ENCODE results near the gene IRS2. TPM values are rescaled to one million over a fixed set of nuclear protein-coding genes. Genes with fewer than 3 reads are reported as not detected.
A peak's percentile ranks its signal among the peaks of the same experiment; 100 is the strongest.

Gene IRS2
- total and polyA plus RNA-seq, 2 experiments from 2014 or later = 3.4 to 7.7 TPM

DNA sequence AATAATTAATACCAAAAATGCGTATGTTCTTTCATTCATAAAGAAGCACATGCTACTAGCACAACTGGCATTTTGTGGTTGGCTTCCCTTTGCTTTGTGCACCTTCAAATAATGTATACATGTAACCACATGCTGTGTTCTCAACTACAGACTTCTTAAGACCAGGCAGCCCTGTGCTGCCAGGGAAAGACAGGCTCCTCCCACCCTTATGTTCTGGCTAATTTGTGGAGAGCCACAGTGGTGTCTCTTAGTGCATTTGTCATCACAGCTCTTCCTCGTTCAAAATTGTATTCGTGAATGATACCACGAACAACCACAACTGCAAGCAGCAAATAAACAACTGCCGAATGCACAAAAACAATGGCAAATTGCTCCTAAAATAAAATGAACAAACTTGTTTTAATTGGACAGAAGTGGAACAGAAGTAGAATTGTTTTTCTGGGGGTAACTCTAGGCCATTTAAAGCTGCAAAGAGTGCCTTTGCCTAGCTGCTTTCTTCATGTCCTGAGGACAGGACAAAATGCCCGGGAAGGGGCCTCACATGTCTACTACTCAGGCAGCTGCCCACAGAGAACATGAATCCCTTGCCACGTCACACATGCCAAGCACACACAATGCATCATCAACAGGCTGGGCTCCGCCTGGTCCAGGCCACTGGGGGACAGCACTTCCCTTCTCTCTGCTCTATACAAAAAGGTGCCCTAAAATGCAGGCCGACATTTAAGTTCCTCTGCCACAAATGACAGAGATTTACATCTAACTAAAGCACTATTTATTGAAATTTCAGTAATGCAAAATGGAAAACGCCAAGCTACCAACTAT lies 21.7 kb downstream of the IRS2 start:
- TF ChIP-seq EZH2 (IDR thresholded peaks at IDR 0.05; ENCODE audit: insufficient read depth, poor library complexity, severe bottlenecking) (no peak), EZH2phosphoT487 (IDR thresholded peaks at IDR 0.05; ENCODE audit: insufficient read depth, low read depth) (no peak)
- Histone ChIP-seq H3K9me2 (ENCODE audit: insufficient read depth) (no peaks in the 10 kb centered on the region), H3K4me1 (ENCODE audit: insufficient read depth) (no peaks in the 10 kb centered on the region), H4K20me1 (ENCODE audit: insufficient read depth) (peaks cover 14% of the 10 kb centered on the region), H3K9me3 (ENCODE audit: low read depth) (no peaks in the 10 kb centered on the region), H3K4me2 (ENCODE audit: unreplicated experiment) (no peak overlapping the region), H3K9ac (no peak overlapping the region), H3K27me3 (replicated peaks; ENCODE audit: insufficient read depth) (no peaks in the 10 kb centered on the region), H3K36me3 (ENCODE audit: low read depth) (no peaks in the 10 kb centered on the region), H3F3A (ENCODE audit: insufficient read depth) (peaks cover 12% of the 10 kb centered on the region; the same call in 1 of the 2 replicates), H3K4me3 (no peak overlapping the region), H3K79me2 (ENCODE audit: insufficient read depth) (peaks cover 88% of the 10 kb centered on the region), H3K27ac (no peak overlapping the region), H2AFZ (no peak overlapping the region)
- in situ Hi-C loops (cut with MboI) = no loop called here
- 62 to 66% methylated on average over 10 of the region's 10 CpGs for WGBS, 2 experiments (ENCODE audit: low coverage in 1 of 2, low lambda C conversion rate in 2 of 2, missing lambda C conversion rate in 2 of 2)
- DNase-seq = peak; percentile 46

DNA sequence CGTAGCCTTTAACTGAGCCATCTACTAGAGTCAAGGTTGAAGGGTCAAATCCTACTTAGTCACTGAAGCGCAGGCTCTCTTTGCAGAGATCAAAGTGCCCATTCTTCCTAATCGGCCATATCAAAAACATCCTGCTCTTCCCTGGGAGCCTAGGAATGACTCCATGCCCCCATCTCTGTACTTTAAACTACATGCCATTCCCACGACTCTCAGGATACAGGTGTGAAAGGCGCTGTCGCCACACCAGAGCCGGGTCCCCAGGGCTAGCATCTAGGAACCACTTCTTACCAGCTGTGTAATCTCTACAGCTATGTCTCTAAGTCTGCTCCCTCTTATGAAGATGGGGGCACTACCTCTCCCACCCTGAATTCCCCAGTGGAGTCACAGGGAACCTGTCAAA lies 22.3 kb downstream of the IRS2 start:
- H3K9ac ChIP-seq = no peak overlapping the region
- H3F3A ChIP-seq (ENCODE audit: insufficient read depth) = peaks cover 12% of the 10 kb centered on the region; the same call in 1 of the 2 replicates
- H3K4me3 ChIP-seq = no peak overlapping the region
- no peaks in the 10 kb centered on the region for H3K4me1 ChIP-seq (ENCODE audit: insufficient read depth)
- WGBS, 2 experiments (ENCODE audit: low coverage in 1 of 2, low lambda C conversion rate in 2 of 2, missing lambda C conversion rate in 2 of 2) = 78 to 91% methylated on average over 7 of the region's 7 CpGs
- no peaks in the 10 kb centered on the region for H3K9me2 ChIP-seq (ENCODE audit: insufficient read depth)
- no peak overlapping the region for H3K27ac ChIP-seq
- H3K36me3 ChIP-seq (ENCODE audit: low read depth) = no peaks in the 10 kb centered on the region
- no peaks in the 10 kb centered on the region for H3K9me3 ChIP-seq (ENCODE audit: low read depth)
- no peak for DNase-seq
- no peaks in the 10 kb centered on the region for H3K27me3 ChIP-seq (replicated peaks; ENCODE audit: insufficient read depth)
- H4K20me1 ChIP-seq (ENCODE audit: insufficient read depth) = peaks cover 14% of the 10 kb centered on the region
- in situ Hi-C loops (cut with MboI) = no loop called here
- no peak overlapping the region for H2AFZ ChIP-seq
- peaks cover 88% of the 10 kb centered on the region for H3K79me2 ChIP-seq (ENCODE audit: insufficient read depth)
- no peak for TF ChIP-seq EZH2 (IDR thresholded peaks at IDR 0.05; ENCODE audit: insufficient read depth, poor library complexity, severe bottlenecking)
- TF ChIP-seq EZH2phosphoT487 (IDR thresholded peaks at IDR 0.05; ENCODE audit: insufficient read depth, low read depth) = no peak
- H3K4me2 ChIP-seq (ENCODE audit: unreplicated experiment) = no peak overlapping the region

DNA sequence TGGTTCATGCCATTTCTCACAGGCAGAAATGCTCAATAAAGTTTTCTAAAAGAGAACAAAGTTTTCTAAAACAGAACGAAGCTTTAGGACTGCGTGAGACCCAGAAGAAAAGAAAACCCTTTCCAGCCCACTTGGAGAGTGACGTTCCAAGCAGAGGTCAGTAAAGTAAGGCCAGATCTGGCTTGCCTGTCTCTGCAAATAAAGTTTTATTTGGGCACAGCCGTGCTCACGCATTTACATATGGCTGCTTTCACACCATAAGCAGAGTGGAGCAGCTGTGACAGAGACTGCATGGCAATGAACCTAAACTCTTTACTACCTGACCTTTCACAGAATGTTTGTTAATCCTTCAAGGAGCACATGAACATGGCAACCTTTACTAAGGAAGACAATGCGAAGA lies 23.6 kb downstream of the IRS2 start:
- no peaks in the 10 kb centered on the region for H3K4me1 ChIP-seq (ENCODE audit: insufficient read depth)
- in situ Hi-C loops (cut with MboI) = no loop called here
- peaks cover 18% of the 10 kb centered on the region for H4K20me1 ChIP-seq (ENCODE audit: insufficient read depth)
- TF ChIP-seq EZH2 (IDR thresholded peaks at IDR 0.05; ENCODE audit: insufficient read depth, poor library complexity, severe bottlenecking) = no peak
- TF ChIP-seq EZH2phosphoT487 (IDR thresholded peaks at IDR 0.05; ENCODE audit: insufficient read depth, low read depth) = no peak
- H3K9ac ChIP-seq = no peak overlapping the region
- H3K27ac ChIP-seq = no peak overlapping the region
- no peak overlapping the region for H2AFZ ChIP-seq
- H3K9me3 ChIP-seq (ENCODE audit: low read depth) = no peaks in the 10 kb centered on the region
- H3K4me2 ChIP-seq (ENCODE audit: unreplicated experiment) = no peak overlapping the region
- H3K9me2 ChIP-seq (ENCODE audit: insufficient read depth) = no peaks in the 10 kb centered on the region
- WGBS, 2 experiments (ENCODE audit: low coverage in 1 of 2, low lambda C conversion rate in 2 of 2, missing lambda C conversion rate in 2 of 2) = 91 to 96% methylated on average over 6 of the region's 6 CpGs
- H3K27me3 ChIP-seq (replicated peaks; ENCODE audit: insufficient read depth) = no peaks in the 10 kb centered on the region
- H3F3A ChIP-seq (ENCODE audit: insufficient read depth) = peaks cover 12% of the 10 kb centered on the region; the same call in 1 of the 2 replicates
- no peak overlapping the region for H3K4me3 ChIP-seq
- peaks cover 88% of the 10 kb centered on the region for H3K79me2 ChIP-seq (ENCODE audit: insufficient read depth)
- no peak for DNase-seq
- no peaks in the 10 kb centered on the region for H3K36me3 ChIP-seq (ENCODE audit: low read depth)

DNA sequence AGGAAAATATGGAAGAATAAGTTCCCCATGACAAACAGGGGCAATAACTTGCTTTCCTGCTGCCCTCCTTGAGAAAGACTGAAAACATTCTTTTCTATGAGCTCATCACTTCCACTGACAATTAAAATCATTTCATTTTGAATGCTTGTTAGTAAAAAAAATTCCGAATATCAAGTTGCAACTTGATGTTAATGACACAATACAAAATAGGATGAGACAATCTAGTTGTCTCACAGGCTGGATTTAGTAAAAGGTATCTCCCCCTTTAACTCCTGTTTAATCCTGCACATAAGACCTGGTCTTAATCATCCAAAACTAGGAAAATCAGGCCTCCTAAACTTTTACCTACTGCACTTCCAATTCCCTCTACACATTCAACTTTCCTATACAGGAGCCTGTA lies 24.7 kb downstream of the IRS2 start:
- Histone ChIP-seq H3K4me1 (ENCODE audit: insufficient read depth) (no peaks in the 10 kb centered on the region), H3K27me3 (replicated peaks; ENCODE audit: insufficient read depth) (no peaks in the 10 kb centered on the region), H3K79me2 (ENCODE audit: insufficient read depth) (peaks cover 88% of the 10 kb centered on the region), H3K36me3 (ENCODE audit: low read depth) (no peaks in the 10 kb centered on the region), H3F3A (ENCODE audit: insufficient read depth) (peaks cover 12% of the 10 kb centered on the region; the same call in 1 of the 2 replicates), H3K9ac (no peak overlapping the region), H3K9me3 (ENCODE audit: low read depth) (no peaks in the 10 kb centered on the region), H3K9me2 (ENCODE audit: insufficient read depth) (no peaks in the 10 kb centered on the region), H4K20me1 (ENCODE audit: insufficient read depth) (peaks cover 19% of the 10 kb centered on the region), H3K4me2 (ENCODE audit: unreplicated experiment) (no peak overlapping the region), H3K4me3 (no peak overlapping the region), H2AFZ (no peak overlapping the region), H3K27ac (no peak overlapping the region)
- in situ Hi-C loops (cut with MboI) = no loop called here
- DNase-seq = no peak
- 35 to 46% methylated on average over 1 of the region's 1 CpG for whole genome bisulfite sequencing, 2 experiments (ENCODE audit: low coverage in 1 of 2, low lambda C conversion rate in 2 of 2, missing lambda C conversion rate in 2 of 2)
- no peak for TF ChIP-seq EZH2phosphoT487 (IDR thresholded peaks at IDR 0.05; ENCODE audit: insufficient read depth, low read depth)
- no peak for TF ChIP-seq EZH2 (IDR thresholded peaks at IDR 0.05; ENCODE audit: insufficient read depth, poor library complexity, severe bottlenecking)
